Left ventricle myocardium inferior (tissue), 1 donor: ENCODE measurements around the gene CAMK2A. TPM values are rescaled to one million over a fixed set of nuclear protein-coding genes. Genes with fewer than 3 reads are reported as not detected.

Source experiments
- DNase-seq: peaks from one replicate; pipeline ENCODE4 v3.0.0-alpha.2; 2020
- H3K27ac ChIP-seq: fragments of 200-600 bp; replicated peaks from 2 replicates; pipeline ENCODE4 v1.8.0; 2021
- H3K27me3 ChIP-seq: fragments of 200-600 bp; 2 replicates; pipeline ENCODE4 v1.8.0; 2021; ENCODE audit warnings: low read depth
- H3K36me3 ChIP-seq: fragments of 200-600 bp; 2 replicates; pipeline ENCODE4 v1.8.0; 2021
- H3K4me1 ChIP-seq: fragments of 200-600 bp; 2 replicates; pipeline ENCODE4 v1.8.0; 2021
- H3K4me3 ChIP-seq: fragments of 200-600 bp; 2 replicates; pipeline ENCODE4 v1.8.0; 2021; ENCODE audit warnings: mild to moderate bottlenecking, moderate library complexity
- H3K9me3 ChIP-seq: fragments of 200-600 bp; replicated peaks from 2 replicates; pipeline ENCODE4 v1.8.0; 2021
- CTCF ChIP-seq: fragments of 200-600 bp; IDR thresholded peaks from 2 replicates; pipeline ENCODE4 v1.8.0; 2021; ENCODE audit warnings: antibody characterized with exemption, mild to moderate bottlenecking, borderline replicate concordance
- intact Hi-C: fragments of 100-400 bp; cut with micrococcal nuclease; formaldehyde crosslinking; loops from one replicate; pipeline ENCODE4 v1.11.0; 2022
- total RNA-seq: library from RNA; stranded (reverse); fragmentation: NEBNext Ultra II Directional; extraction: Animal tissue kit (Norgen Biotek cat#: 25700); gene quantifications from one replicate; pipeline ENCODE4 v1.2.1, GENCODE V29; 2021
- donor health status: DM: no; HTN: yes; CAD: no; lungs with severe emphysema.

CAMK2A gene
- total RNA-seq, 1 donor from 2014 or later: 19.4 TPM

GRCh38 chr5:150178262-150178661 lies 111.3 kb downstream of the CAMK2A start:
- TF ChIP-seq CTCF: no peak
- Histone ChIP-seq H3K27ac (no peak overlapping the region), H3K9me3 (no peaks in the 10 kb centered on the region), H3K4me3 (no peak overlapping the region), H3K36me3 (no peaks in the 10 kb centered on the region), H3K27me3 (no peaks in the 10 kb centered on the region), H3K4me1 (peaks cover 26% of the 10 kb centered on the region)
- intact Hi-C loops: no loop called here
- DNase-seq: no peak

- DNase-seq: no peak
- Histone ChIP-seq H3K4me3 (no peak overlapping the region), H3K27me3 (no peaks in the 10 kb centered on the region), H3K36me3 (no peaks in the 10 kb centered on the region), H3K9me3 (no peaks in the 10 kb centered on the region), H3K4me1 (peaks cover 26% of the 10 kb centered on the region), H3K27ac (no peak overlapping the region)
- no peak for TF ChIP-seq CTCF
- intact Hi-C loops: no loop called here
These were observed 111.9 kb downstream of the CAMK2A start for GRCh38 chr5:150177721-150178120.

GRCh38 chr5:150176745-150177477 lies 112.7 kb downstream of the CAMK2A start:
- intact Hi-C loops: no loop called here
- H3K4me3 ChIP-seq: no peak overlapping the region
- no peaks in the 10 kb centered on the region for H3K27me3 ChIP-seq
- H3K9me3 ChIP-seq: no peaks in the 10 kb centered on the region
- no peak for DNase-seq
- no peaks in the 10 kb centered on the region for H3K36me3 ChIP-seq
- TF ChIP-seq CTCF: no peak
- H3K27ac ChIP-seq: no peak overlapping the region
- H3K4me1 ChIP-seq: peaks cover 23% of the 10 kb centered on the region

- H3K27ac ChIP-seq: no peak overlapping the region
These were observed 114.0 kb downstream of the CAMK2A start for GRCh38 chr5:150175536-150175935.

GRCh38 chr5:150175076-150175475 lies 114.5 kb downstream of the CAMK2A start:
- Histone ChIP-seq H3K27ac (no peak overlapping the region), H3K36me3 (no peaks in the 10 kb centered on the region), H3K4me3 (no peak overlapping the region), H3K4me1 (peaks cover 5% of the 10 kb centered on the region), H3K9me3 (no peaks in the 10 kb centered on the region), H3K27me3 (peaks cover 7% of the 10 kb centered on the region)
- TF ChIP-seq CTCF: no peak
- DNase-seq: no peak
- intact Hi-C loops: no loop called here

More at GRCh38 chr5:150175536-150175935, 114.0 kb downstream of the CAMK2A start:
- Histone ChIP-seq H3K4me3 (no peak overlapping the region), H3K4me1 (peaks cover 9% of the 10 kb centered on the region), H3K36me3 (no peaks in the 10 kb centered on the region), H3K9me3 (no peaks in the 10 kb centered on the region), H3K27me3 (peaks cover 7% of the 10 kb centered on the region)
- DNase-seq: no peak
- peak; percentile 40 for TF ChIP-seq CTCF
- intact Hi-C loops: no loop called here
